K562 (cell line): ENCODE measurements around the gene TMEM154.

Experiments
- ATF1 ChIP-seq, 2 experiments: fragments of 450-650 bp in 1 of 2; IDR thresholded peaks; 2 replicates each; pipeline ENCODE4 v1.6.1; 2016; ENCODE audit warnings: missing compliant biosample characterization in 1 of 2, missing genetic modification characterization in 1 of 2
- RB1 ChIP-seq: fragments of 450-650 bp; IDR thresholded peaks from 2 replicates; pipeline ENCODE4 v1.6.1; 2017; ENCODE audit warnings: low read depth, mild to moderate bottlenecking
- U2AF1 ChIP-seq: fragments of 200-400 bp; formaldehyde crosslinking; optimal IDR thresholded peaks from 2 replicates; pipeline ENCODE3; 2017; ENCODE audit warnings: mild to moderate bottlenecking, low read depth, low read length, moderate library complexity
- YY1 ChIP-seq, 3 experiments: IDR thresholded peaks; 2 replicates each; pipeline ENCODE4 v1.6.1; 2011; ENCODE audit warnings: low read length in 2 of 3, mild to moderate bottlenecking in 2 of 3, moderate library complexity in 2 of 3, borderline replicate concordance in 1 of 3, control low read depth in 1 of 3, low read depth in 1 of 3; ENCODE audit not compliant: insufficient read depth in 3 of 3, insufficient replicate concordance in 2 of 3, control insufficient read depth in 1 of 3, insufficient read length in 1 of 3; ENCODE audit errors: extremely low read depth in 1 of 3
- TF ChIP-seq, protein P1 (sequence below): fragments of 250-450 bp; sonication (Bioruptor Pico); IDR thresholded peaks from 2 replicates; pipeline ENCODE4 v1.4.0; 2020; ENCODE audit warnings: mild to moderate bottlenecking
- TF ChIP-seq, protein P2 (sequence below): sonication (generic); formaldehyde crosslinking; IDR thresholded peaks from 2 replicates; pipeline ENCODE4 v1.8.0; 2023; ENCODE audit warnings: mild to moderate bottlenecking, missing genetic modification reagents
- TF ChIP-seq, protein P3 (sequence below), 3 experiments: IDR thresholded peaks in 2 of 3; conservative IDR thresholded peaks in 1 of 3; 2 replicates each; pipeline ENCODE4 v1.5.1; 2011 to 2012; ENCODE audit warnings: low read length in 3 of 3, mild to moderate bottlenecking in 3 of 3, control low read depth in 2 of 3, improper control_type of control experiment in 1 of 3, inconsistent platforms in 1 of 3, low read depth in 1 of 3, mixed read lengths in 1 of 3, moderate library complexity in 1 of 3; ENCODE audit not compliant: insufficient read depth in 2 of 3

DNA sequence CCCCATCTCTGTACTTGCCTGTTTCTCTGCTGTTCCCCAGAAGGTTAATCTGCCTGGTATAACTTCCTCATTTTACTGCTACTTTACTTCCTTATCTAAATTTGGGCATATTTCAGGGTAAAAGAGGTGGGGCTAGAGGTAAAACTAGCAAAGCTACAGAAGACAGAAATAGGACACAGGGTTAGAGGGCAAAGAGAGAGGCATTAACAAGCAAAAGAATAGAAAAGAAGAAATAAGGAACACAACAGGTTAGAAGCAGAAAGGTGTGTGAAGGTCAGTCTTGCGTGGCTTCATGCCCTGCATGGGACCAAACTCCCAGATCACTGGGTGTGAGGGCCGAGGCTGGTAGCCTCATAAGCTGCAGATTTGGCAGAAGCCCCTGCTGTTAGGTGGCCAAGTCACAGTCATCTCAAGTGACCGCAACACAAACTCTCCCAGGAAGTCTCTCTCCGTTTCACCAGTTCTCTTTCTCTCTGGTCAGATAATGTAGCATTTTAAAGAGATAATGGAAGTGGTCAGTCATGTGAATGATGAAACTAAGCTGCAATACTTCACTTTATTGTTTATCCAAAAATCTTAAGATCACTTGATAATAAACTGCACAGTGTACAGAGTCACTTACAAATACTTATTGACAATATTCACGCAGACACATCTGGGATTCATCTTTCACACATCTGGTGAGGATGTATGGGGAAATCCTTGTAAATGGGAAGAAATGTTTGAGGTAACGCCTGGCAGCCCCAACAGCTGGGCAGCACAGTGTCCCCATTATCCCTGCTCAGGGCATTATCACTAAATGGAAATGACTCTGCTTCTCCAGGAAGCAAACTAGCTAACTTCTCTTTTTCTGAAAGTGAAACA, 16.4 kb downstream of the TMEM154 start:
- TF ChIP-seq, protein P1, sequence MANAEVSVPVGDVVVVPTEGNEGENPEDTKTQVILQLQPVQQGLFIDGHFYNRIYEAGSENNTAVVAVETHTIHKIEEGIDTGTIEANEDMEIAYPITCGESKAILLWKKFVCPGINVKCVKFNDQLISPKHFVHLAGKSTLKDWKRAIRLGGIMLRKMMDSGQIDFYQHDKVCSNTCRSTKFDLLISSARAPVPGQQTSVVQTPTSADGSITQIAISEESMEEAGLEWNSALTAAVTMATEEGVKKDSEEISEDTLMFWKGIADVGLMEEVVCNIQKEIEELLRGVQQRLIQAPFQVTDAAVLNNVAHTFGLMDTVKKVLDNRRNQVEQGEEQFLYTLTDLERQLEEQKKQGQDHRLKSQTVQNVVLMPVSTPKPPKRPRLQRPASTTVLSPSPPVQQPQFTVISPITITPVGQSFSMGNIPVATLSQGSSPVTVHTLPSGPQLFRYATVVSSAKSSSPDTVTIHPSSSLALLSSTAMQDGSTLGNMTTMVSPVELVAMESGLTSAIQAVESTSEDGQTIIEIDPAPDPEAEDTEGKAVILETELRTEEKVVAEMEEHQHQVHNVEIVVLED: no peak; the same call in 1 of the 2 replicates
- TF ChIP-seq, protein P2, sequence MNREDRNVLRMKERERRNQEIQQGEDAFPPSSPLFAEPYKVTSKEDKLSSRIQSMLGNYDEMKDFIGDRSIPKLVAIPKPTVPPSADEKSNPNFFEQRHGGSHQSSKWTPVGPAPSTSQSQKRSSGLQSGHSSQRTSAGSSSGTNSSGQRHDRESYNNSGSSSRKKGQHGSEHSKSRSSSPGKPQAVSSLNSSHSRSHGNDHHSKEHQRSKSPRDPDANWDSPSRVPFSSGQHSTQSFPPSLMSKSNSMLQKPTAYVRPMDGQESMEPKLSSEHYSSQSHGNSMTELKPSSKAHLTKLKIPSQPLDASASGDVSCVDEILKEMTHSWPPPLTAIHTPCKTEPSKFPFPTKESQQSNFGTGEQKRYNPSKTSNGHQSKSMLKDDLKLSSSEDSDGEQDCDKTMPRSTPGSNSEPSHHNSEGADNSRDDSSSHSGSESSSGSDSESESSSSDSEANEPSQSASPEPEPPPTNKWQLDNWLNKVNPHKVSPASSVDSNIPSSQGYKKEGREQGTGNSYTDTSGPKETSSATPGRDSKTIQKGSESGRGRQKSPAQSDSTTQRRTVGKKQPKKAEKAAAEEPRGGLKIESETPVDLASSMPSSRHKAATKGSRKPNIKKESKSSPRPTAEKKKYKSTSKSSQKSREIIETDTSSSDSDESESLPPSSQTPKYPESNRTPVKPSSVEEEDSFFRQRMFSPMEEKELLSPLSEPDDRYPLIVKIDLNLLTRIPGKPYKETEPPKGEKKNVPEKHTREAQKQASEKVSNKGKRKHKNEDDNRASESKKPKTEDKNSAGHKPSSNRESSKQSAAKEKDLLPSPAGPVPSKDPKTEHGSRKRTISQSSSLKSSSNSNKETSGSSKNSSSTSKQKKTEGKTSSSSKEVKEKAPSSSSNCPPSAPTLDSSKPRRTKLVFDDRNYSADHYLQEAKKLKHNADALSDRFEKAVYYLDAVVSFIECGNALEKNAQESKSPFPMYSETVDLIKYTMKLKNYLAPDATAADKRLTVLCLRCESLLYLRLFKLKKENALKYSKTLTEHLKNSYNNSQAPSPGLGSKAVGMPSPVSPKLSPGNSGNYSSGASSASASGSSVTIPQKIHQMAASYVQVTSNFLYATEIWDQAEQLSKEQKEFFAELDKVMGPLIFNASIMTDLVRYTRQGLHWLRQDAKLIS (CRISPR knock-in tag): no peak
- TF ChIP-seq YY1 (IDR thresholded peaks at IDR 0.05; ENCODE audit: borderline replicate concordance in 1 of 3, control insufficient read depth in 1 of 3, extremely low read depth in 1 of 3, insufficient read depth in 3 of 3, insufficient read length in 1 of 3, insufficient replicate concordance in 2 of 3, low read depth in 1 of 3, low read length in 2 of 3) (no peak), U2AF1 (no peak), RB1 (no peak), ATF1 (CRISPR knock-in tag; IDR thresholded peaks at IDR 0.05) (no peak), ATF1 (tag; IDR thresholded peaks at IDR 0.05) (peak; percentile 32; the same call in 1 of the 2 replicates)
- TF ChIP-seq, protein P3, sequence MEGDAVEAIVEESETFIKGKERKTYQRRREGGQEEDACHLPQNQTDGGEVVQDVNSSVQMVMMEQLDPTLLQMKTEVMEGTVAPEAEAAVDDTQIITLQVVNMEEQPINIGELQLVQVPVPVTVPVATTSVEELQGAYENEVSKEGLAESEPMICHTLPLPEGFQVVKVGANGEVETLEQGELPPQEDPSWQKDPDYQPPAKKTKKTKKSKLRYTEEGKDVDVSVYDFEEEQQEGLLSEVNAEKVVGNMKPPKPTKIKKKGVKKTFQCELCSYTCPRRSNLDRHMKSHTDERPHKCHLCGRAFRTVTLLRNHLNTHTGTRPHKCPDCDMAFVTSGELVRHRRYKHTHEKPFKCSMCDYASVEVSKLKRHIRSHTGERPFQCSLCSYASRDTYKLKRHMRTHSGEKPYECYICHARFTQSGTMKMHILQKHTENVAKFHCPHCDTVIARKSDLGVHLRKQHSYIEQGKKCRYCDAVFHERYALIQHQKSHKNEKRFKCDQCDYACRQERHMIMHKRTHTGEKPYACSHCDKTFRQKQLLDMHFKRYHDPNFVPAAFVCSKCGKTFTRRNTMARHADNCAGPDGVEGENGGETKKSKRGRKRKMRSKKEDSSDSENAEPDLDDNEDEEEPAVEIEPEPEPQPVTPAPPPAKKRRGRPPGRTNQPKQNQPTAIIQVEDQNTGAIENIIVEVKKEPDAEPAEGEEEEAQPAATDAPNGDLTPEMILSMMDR (IDR thresholded peaks at IDR 0.05 in 2 of 3, conservative IDR thresholded peaks at IDR 0.05 in 1 of 3; ENCODE audit: insufficient read depth in 2 of 3, low read depth in 1 of 3, low read length in 3 of 3): no peak
